PFSK-1 (cell line): Measurements from ENCODE around the gene RPLP2.

Experiments used
- FOXP2 ChIP-seq: optimal IDR thresholded peaks from 2 replicates; pipeline ENCODE3; 2011; ENCODE audit warnings: borderline replicate concordance, control low read depth, inconsistent platforms; ENCODE audit not compliant: insufficient read depth; ENCODE audit errors: extremely low read length, extremely low read depth
- POLR2AphosphoS5 ChIP-seq: IDR thresholded peaks from 2 replicates; pipeline ENCODE4 v1.6.1; 2012; ENCODE audit warnings: low read depth, mild to moderate bottlenecking, control low read depth, low read length, moderate library complexity
- SIN3A ChIP-seq: IDR thresholded peaks from 2 replicates; pipeline ENCODE4 v1.6.1; 2012; ENCODE audit warnings: mild to moderate bottlenecking, low read length, moderate library complexity, borderline replicate concordance; ENCODE audit not compliant: insufficient read depth
- TAF1 ChIP-seq: IDR thresholded peaks from 2 replicates; pipeline ENCODE4 v1.6.1; 2012; ENCODE audit warnings: low read length, control low read depth, borderline replicate concordance; ENCODE audit not compliant: insufficient read depth
- TF ChIP-seq, protein P1 (sequence below), 2 experiments: IDR thresholded peaks; 2 replicates each; pipeline versions ENCODE4 v1.6.1 to v1.8.0; 2011 to 2012; ENCODE audit warnings: low read depth in 2 of 2, low read length in 2 of 2, control low read depth in 1 of 2, inconsistent platforms in 1 of 2, mild to moderate bottlenecking in 1 of 2, moderate library complexity in 1 of 2; ENCODE audit not compliant: insufficient read depth in 1 of 2

Gene RPLP2

GRCh38 chr11:798093-798713, 11.6 kb upstream of the RPLP2 start, which contains the start of gene SLC25A22:
TSS of gene SLC25A22 (minus strand) at chr11:798281. CDS start at chr11:795006, 3,275 bp downstream.
- TF ChIP-seq TAF1 (peak; percentile 25; the same call in 1 of the 2 replicates), SIN3A (peak; percentile 50; the same call in 1 of the 2 replicates), POLR2AphosphoS5 (no peak), FOXP2 (no peak)
- TF ChIP-seq, protein P1, sequence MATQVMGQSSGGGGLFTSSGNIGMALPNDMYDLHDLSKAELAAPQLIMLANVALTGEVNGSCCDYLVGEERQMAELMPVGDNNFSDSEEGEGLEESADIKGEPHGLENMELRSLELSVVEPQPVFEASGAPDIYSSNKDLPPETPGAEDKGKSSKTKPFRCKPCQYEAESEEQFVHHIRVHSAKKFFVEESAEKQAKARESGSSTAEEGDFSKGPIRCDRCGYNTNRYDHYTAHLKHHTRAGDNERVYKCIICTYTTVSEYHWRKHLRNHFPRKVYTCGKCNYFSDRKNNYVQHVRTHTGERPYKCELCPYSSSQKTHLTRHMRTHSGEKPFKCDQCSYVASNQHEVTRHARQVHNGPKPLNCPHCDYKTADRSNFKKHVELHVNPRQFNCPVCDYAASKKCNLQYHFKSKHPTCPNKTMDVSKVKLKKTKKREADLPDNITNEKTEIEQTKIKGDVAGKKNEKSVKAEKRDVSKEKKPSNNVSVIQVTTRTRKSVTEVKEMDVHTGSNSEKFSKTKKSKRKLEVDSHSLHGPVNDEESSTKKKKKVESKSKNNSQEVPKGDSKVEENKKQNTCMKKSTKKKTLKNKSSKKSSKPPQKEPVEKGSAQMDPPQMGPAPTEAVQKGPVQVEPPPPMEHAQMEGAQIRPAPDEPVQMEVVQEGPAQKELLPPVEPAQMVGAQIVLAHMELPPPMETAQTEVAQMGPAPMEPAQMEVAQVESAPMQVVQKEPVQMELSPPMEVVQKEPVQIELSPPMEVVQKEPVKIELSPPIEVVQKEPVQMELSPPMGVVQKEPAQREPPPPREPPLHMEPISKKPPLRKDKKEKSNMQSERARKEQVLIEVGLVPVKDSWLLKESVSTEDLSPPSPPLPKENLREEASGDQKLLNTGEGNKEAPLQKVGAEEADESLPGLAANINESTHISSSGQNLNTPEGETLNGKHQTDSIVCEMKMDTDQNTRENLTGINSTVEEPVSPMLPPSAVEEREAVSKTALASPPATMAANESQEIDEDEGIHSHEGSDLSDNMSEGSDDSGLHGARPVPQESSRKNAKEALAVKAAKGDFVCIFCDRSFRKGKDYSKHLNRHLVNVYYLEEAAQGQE (IDR thresholded peaks at IDR 0.05; ENCODE audit: insufficient read depth in 1 of 2, low read depth in 2 of 2, low read length in 2 of 2): no peak

DNA sequence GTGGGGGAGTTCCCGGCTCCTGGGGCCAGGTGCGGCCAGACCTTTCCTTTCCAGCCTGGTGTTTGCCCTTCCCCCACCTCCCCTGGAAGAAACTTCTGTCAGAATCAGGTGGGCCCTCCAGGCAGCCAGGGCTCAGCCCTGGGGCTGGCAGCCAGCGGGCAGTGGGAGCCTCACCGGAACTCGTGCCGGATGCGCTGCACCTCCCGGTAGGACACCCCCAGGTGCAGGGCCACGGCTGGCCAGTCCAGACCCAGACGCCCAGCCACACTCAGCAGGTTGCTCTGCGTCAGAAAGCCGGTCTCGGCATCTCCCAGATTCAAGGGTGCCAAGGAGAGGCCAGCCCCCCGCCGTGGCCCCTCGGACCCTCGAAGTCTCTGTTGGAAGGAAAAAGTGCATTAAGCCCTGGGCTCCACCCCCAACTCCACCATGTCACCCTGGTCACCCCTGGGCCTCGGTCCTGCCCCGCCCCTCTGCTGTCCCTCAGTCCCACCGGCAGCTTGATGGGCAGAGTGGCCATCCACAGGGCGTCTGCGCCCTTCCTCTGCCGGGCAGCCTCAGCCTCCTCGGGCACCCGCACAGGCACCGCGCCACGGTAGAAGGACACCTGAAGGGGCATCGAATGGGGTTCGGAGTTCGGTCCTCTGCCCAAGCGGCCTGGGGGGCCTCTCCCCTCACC, 10.0 kb upstream of the RPLP2 start:
- TF ChIP-seq POLR2AphosphoS5: no peak
- no peak for TF ChIP-seq SIN3A
- TF ChIP-seq, protein P1 (IDR thresholded peaks at IDR 0.05; ENCODE audit: insufficient read depth in 1 of 2, low read depth in 2 of 2, low read length in 2 of 2): no peak

GRCh38 chr11:800473-800872, 9.3 kb upstream of the RPLP2 start:
- no peak for TF ChIP-seq TAF1
- TF ChIP-seq FOXP2: no peak
- TF ChIP-seq SIN3A: no peak
- TF ChIP-seq POLR2AphosphoS5: no peak
- TF ChIP-seq, protein P1 (IDR thresholded peaks at IDR 0.05; ENCODE audit: insufficient read depth in 1 of 2, low read depth in 2 of 2, low read length in 2 of 2): no peak

- no peak for TF ChIP-seq TAF1
- TF ChIP-seq FOXP2: no peak
- TF ChIP-seq, protein P1 (IDR thresholded peaks at IDR 0.05; ENCODE audit: insufficient read depth in 1 of 2, low read depth in 2 of 2, low read length in 2 of 2): no peak
- no peak for TF ChIP-seq POLR2AphosphoS5
Measured at GRCh38 chr11:801097-801780, 8.5 kb upstream of the RPLP2 start.
